IMR-90 (cell line): ENCODE data around the gene OSM. TPM values are rescaled to one million over a fixed set of nuclear protein-coding genes. Genes with fewer than 3 reads are reported as not detected.

Source experiments
- ATAC-seq: fragments of 200-7000 bp; cut with Tn5 transposase; 2 replicates; pipeline ENCODE4 v1.9.1; 2020; ENCODE audit warnings: low read depth, mild to moderate bottlenecking, moderate library complexity
- BruUV-seq: library from RNA; stranded (reverse); fragments of 400-500 nt; replicated peaks from 2 replicates; lab custom pipeline; 2021; lab: Mats Ljungman, UMichigan
- CTCF ChIA-PET: fragments of 300-600 bp; formaldehyde crosslinking; extraction: SDS; loops from one replicate; lab custom pipeline; 2021; ENCODE audit warnings: antibody characterized with exemption; lab: Yijun Ruan, JAX
- POLR2A ChIA-PET: fragments of 300-600 bp; sonication (Branson Sonifier 250); formaldehyde crosslinking; loops from one replicate; lab custom pipeline; 2022; ENCODE audit warnings: antibody characterized with exemption; ENCODE audit not compliant: unreplicated experiment; lab: Charles Lee
- DNase-seq: peaks from one replicate; pipeline ENCODE4 v3.0.0; 2013
- H2AFZ ChIP-seq: replicated peaks from 2 replicates; pipeline ENCODE3; 2013; ENCODE audit warnings: low read length, mild to moderate bottlenecking; ENCODE audit not compliant: poor library complexity
- H2AK5ac ChIP-seq: 2 replicates; pipeline ENCODE4 v1.6.1; 2013; ENCODE audit warnings: low read depth, low read length, inconsistent platforms
- H2AK9ac ChIP-seq: replicated peaks from 2 replicates; pipeline ENCODE3; 2013; ENCODE audit warnings: mild to moderate bottlenecking, low read depth, low read length, moderate library complexity; ENCODE audit not compliant: poor library complexity
- H2BK120ac ChIP-seq: 2 replicates; pipeline ENCODE4 v1.6.1; 2013; ENCODE audit warnings: low read depth, low read length, inconsistent platforms
- H2BK15ac ChIP-seq: 3 replicates; pipeline ENCODE4 v1.6.1; 2013; ENCODE audit warnings: low read depth, low read length, inconsistent platforms
- H2BK20ac ChIP-seq: 2 replicates; pipeline ENCODE4 v1.6.1; 2013; ENCODE audit warnings: low read depth, mild to moderate bottlenecking, inconsistent platforms, low read length, moderate library complexity
- H2BK5ac ChIP-seq: 2 replicates; pipeline ENCODE4 v1.6.1; 2013; ENCODE audit warnings: mild to moderate bottlenecking, low read depth, low read length, inconsistent platforms; ENCODE audit not compliant: poor library complexity, severe bottlenecking
- H3K14ac ChIP-seq: replicated peaks from 2 replicates; pipeline ENCODE4 v1.6.1; 2013; ENCODE audit warnings: low read depth, low read length, inconsistent platforms
- H3K18ac ChIP-seq: 2 replicates; pipeline ENCODE4 v1.6.1; 2013; ENCODE audit warnings: low read depth, low read length, control low read depth
- H3K23ac ChIP-seq: 2 replicates; pipeline ENCODE4 v1.6.1; 2013; ENCODE audit warnings: low read depth, low read length, inconsistent platforms
- H3K27ac ChIP-seq: 2 replicates; pipeline ENCODE4 v1.5.1; 2013; ENCODE audit warnings: mild to moderate bottlenecking, control low read depth, low read length; ENCODE audit not compliant: insufficient read depth
- H3K27me3 ChIP-seq: 2 replicates; pipeline ENCODE4 v1.6.1; 2013; ENCODE audit warnings: low read length; ENCODE audit not compliant: control insufficient read depth, insufficient read depth
- H3K36me3 ChIP-seq: 2 replicates; pipeline ENCODE4 v1.6.1; 2013; ENCODE audit warnings: low read length, mixed read lengths; ENCODE audit not compliant: control insufficient read depth, insufficient read depth
- H3K4ac ChIP-seq: 2 replicates; pipeline ENCODE4 v1.6.1; 2013; ENCODE audit warnings: low read depth, low read length, inconsistent platforms
- H3K4me1 ChIP-seq: 2 replicates; pipeline ENCODE4 v1.6.1; 2013; ENCODE audit warnings: low read length, mixed read lengths; ENCODE audit not compliant: control insufficient read depth, insufficient read depth
- H3K4me2 ChIP-seq: 2 replicates; pipeline ENCODE4 v1.6.1; 2013; ENCODE audit warnings: low read depth, mild to moderate bottlenecking, control low read depth, low read length, moderate library complexity
- H3K4me3 ChIP-seq: 2 replicates; pipeline ENCODE4 v1.5.1; 2013; ENCODE audit warnings: low read depth, mild to moderate bottlenecking, control low read depth, low read length, moderate library complexity; ENCODE audit not compliant: insufficient read depth
- H3K56ac ChIP-seq: 2 replicates; pipeline ENCODE4 v1.6.1; 2013; ENCODE audit warnings: low read length, inconsistent platforms; ENCODE audit not compliant: insufficient read depth; ENCODE audit errors: extremely low read depth
- H3K79me1 ChIP-seq, 2 experiments: 2 replicates each; pipeline ENCODE4 v1.6.1; 2013; ENCODE audit warnings: low read length in 2 of 2, inconsistent platforms in 1 of 2, low read depth in 1 of 2
- H3K9ac ChIP-seq: 2 replicates; pipeline ENCODE4 v1.6.1; 2013; ENCODE audit warnings: low read depth, low read length, control low read depth
- H3K9me1 ChIP-seq: 2 replicates; pipeline ENCODE4 v1.6.1; 2013; ENCODE audit warnings: low read length, inconsistent platforms; ENCODE audit not compliant: insufficient read depth
- H3K9me3 ChIP-seq: 2 replicates; pipeline ENCODE4 v1.6.1; 2013; ENCODE audit warnings: low read length; ENCODE audit not compliant: control insufficient read depth, insufficient read depth
- H4K20me1 ChIP-seq: 2 replicates; pipeline ENCODE4 v1.6.1; 2013; ENCODE audit warnings: low read length, inconsistent platforms; ENCODE audit not compliant: insufficient read depth
- H4K5ac ChIP-seq: 2 replicates; pipeline ENCODE4 v1.6.1; 2013; ENCODE audit warnings: mild to moderate bottlenecking, low read depth, low read length, control low read depth
- H4K8ac ChIP-seq, 2 experiments: 2 replicates each; pipeline ENCODE4 v1.6.1; 2013; ENCODE audit warnings: low read depth in 2 of 2, low read length in 2 of 2, control low read depth in 1 of 2, inconsistent platforms in 1 of 2
- H4K91ac ChIP-seq: 2 replicates; pipeline ENCODE4 v1.6.1; 2013; ENCODE audit warnings: low read depth, low read length, inconsistent platforms; ENCODE audit not compliant: insufficient read depth
- RCOR1 ChIP-seq: IDR thresholded peaks from 2 replicates; pipeline ENCODE4 v1.6.1; 2012; ENCODE audit warnings: mild to moderate bottlenecking, low read length, improper control_type of control experiment; ENCODE audit not compliant: insufficient replicate concordance
- WGBS, 2 experiments: methylation state at CpG; one replicate each; pipeline versions ENCODE4 v1.1.5 to v1.1.7; 2013; ENCODE audit warnings: missing lambda C conversion rate in 2 of 2; ENCODE audit not compliant: insufficient read length in 1 of 2; ENCODE audit errors: extremely low coverage in 2 of 2; 5-methylcytosine and 5-hydroxymethylcytosine counted together
- dilution Hi-C: fragments of 300-500 bp; cut with HindIII; formaldehyde crosslinking; loops from one replicate; pipeline ENCODE4 v1.14.3; 2018; ENCODE audit warnings: low sequenced_read_pairs; ENCODE audit not compliant: unreplicated experiment
- in situ Hi-C: fragments of 300-500 bp; cut with MboI; formaldehyde crosslinking; loops from 3 replicates; pipeline ENCODE4 v1.14.3; 2019; ENCODE audit warnings: low sequenced_read_pairs, inconsistent platforms, mixed read lengths
- intact Hi-C: fragments of 100-400 bp; cut with micrococcal nuclease; formaldehyde crosslinking; loops from 2 replicates; pipeline ENCODE4 v1.10.0; 2022
- polyA plus RNA-seq, 3 experiments: library from polyadenylated mRNA; depleted of rRNA; stranded (reverse); fragments of >200 nt; gene quantifications; 2 replicates each; pipeline ENCODE4 v1.2.3, GENCODE V29; 2012; ENCODE audit warnings: low replicate concordance in 1 of 3
- total RNA-seq: library from RNA; depleted of rRNA; stranded (reverse); fragments of >200 nt; gene quantifications from 2 replicates; pipeline ENCODE4 v1.2.3, GENCODE V29; 2012

OSM gene
- total and polyA plus RNA-seq, 2 of the 4 experiments (the other 2 are of a cell fraction): not detected

DNA sequence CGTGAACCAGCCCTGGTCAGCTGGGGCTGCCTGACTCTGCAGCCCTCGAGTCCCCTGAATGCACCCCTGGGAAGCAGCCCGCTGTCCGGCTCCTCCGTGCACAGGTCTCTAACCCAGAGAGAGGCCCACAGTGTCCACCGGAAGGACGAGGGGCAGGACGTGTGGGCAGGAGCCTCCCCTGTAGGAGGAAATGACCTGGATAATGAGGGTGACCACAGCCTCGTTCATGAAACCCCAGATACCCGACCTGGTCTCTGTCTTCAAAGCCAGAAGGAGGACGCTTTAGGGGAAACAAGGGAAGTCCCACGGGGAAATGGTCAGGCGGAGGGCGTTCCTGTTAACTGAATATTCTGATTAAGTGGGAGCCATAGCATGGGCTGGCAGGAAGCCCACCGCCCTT lies 43.3 kb downstream of the OSM start:
- intact Hi-C loops: no loop called here
- POLR2A ChIA-PET: no interaction called here
- Histone ChIP-seq H3K9ac (no peak overlapping the region), H2AFZ (peak overlapping the region; percentile 28), H3K4me1 (peaks cover 7% of the 10 kb centered on the region), H3K36me3 (no peaks in the 10 kb centered on the region), H3K9me1 (0 out of 2 replicates have a peak, but pooled peaks cover 4% of the 10 kb centered on the region), H3K27ac (no peak overlapping the region), H2BK15ac (peak overlapping the region; percentile 73; the same call in 1 of the 3 replicates), H2BK20ac (no peak overlapping the region), H3K4me3 (no peak overlapping the region), H2BK5ac (no peak overlapping the region), H3K27me3 (no peaks in the 10 kb centered on the region), H3K9me3 (peaks cover 7% of the 10 kb centered on the region), H4K91ac (peak overlapping the region; percentile 28), H3K14ac (no peak overlapping the region), H3K4me2 (no peak overlapping the region), H2AK5ac (peak overlapping the region; percentile 43), H3K4ac (peak overlapping the region; percentile 65; the same call in 1 of the 2 replicates), H3K79me1 (no peaks in the 10 kb centered on the region), H4K20me1 (no peaks in the 10 kb centered on the region), H2BK120ac (peak overlapping the region; percentile 55; the same call in 1 of the 2 replicates), H4K8ac (peak overlapping the region in 1 of 2 experiments; percentile 22; a peak in 2 of 4 replicates), H4K5ac (no peak overlapping the region; the same call in 1 of the 2 replicates), H3K56ac (no peak overlapping the region), H3K18ac (no peak overlapping the region), H3K23ac (no peak overlapping the region), H2AK9ac (no peak overlapping the region)
- dilution Hi-C loops: no loop called here
- CTCF ChIA-PET: no interaction called here
- in situ Hi-C loops: no loop called here
- WGBS, 2 experiments: 91% methylated on average over 4 of the region's 15 CpGs; no CpG with 5 or more reads in 1 of the 2 experiments
- no peak for ATAC-seq
- no peak for TF ChIP-seq RCOR1
- no peak for DNase-seq
- BruUV-seq: no TSS peak
